22Rv1 (cell line): Measurements from ENCODE around the gene CFAP61.

Source experiments
- H3K27ac ChIP-seq: fragments of 450-650 bp; 2 replicates; pipeline ENCODE4 v1.5.1; 2017
- CTCF ChIP-seq: fragments of 450-650 bp; IDR thresholded peaks from 2 replicates; pipeline ENCODE4 v1.5.1; 2017; ENCODE audit warnings: mild to moderate bottlenecking
- ZFX ChIP-seq: fragments of 450-650 bp; IDR thresholded peaks from 2 replicates; pipeline ENCODE4 v1.6.1; 2017; ENCODE audit warnings: antibody characterized with exemption, borderline replicate concordance

Gene CFAP61

DNA sequence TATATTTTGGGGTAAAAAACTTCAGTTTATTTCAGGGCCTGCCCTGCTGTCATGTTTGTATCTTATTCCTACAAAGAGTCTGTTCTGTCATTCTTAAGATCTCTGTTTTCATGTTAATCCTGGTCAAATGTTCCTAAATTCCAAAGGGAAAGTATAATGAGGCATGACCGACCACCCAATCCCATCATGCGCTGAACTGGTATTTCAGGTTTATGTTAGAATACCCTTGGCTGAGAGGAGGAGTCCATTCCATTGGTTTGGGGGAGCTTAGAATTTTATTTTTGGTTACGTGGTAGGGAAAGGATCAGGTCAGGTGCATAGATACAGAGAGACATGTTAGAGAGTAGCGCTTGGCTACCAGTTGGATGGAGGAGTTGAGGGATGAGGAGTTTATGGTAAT lies 25.7 kb downstream of the CFAP61 start:
- no peak overlapping the region for H3K27ac ChIP-seq
- TF ChIP-seq CTCF = no peak
- TF ChIP-seq ZFX = no peak

DNA sequence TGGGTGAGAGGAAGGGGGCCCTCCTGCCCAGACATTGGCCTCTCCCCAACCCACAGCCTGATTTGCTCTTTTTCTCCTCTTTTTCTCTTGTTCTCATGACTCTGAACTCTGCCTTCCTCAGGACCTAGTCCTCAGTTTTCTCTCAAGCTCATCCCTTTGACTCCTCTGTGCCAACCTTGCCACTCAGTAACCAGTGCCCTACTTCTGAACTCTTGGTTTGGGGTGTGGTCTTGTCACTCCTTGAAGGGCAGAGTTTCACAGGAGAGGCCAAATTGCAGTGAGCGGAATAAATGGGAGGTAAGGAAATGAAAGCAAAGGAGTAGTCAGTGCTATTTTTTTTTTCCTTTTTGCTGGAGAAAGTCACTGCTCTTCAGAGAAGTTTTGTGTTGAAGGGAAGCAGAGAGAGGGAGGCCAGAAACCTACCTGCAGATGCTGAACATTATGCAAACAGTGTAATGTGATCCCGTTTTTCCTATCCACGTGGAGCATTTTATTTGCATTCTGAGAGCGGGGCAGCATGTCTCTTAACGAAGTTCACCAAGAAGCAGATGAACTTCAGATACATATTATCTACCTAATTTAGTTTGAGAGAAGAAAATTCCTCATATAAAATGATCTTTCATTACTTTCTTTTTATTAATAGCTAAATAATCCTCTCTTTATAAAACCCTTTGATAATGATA lies 26.9 kb downstream of the CFAP61 start:
- TF ChIP-seq CTCF (no peak), ZFX (no peak)
- H3K27ac ChIP-seq = no peak overlapping the region

DNA sequence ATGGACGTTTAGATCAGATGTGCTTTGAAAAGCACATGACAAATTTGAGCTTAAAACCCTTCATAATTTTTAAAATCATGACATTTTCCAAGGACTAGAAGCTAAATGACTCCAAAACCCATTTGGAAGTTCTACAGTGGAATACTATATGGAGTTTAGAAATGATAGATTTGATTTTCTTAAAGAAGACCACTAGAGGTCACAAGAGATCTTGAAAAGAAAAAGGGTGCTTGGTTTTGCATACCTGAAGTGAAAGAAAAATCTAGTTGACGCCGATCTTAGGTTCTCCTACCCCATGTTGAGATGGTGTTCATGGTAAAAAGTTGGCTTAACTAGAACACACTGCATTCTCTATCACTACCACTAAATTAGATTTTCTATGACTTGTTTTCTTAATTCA lies 31.5 kb downstream of the CFAP61 start:
- TF ChIP-seq CTCF (peak; percentile 68), ZFX (no peak)
- no peak overlapping the region for H3K27ac ChIP-seq

GRCh38 chr20:20084296-20084752 lies 32.0 kb downstream of the CFAP61 start:
- TF ChIP-seq ZFX = no peak
- no peak for TF ChIP-seq CTCF

DNA sequence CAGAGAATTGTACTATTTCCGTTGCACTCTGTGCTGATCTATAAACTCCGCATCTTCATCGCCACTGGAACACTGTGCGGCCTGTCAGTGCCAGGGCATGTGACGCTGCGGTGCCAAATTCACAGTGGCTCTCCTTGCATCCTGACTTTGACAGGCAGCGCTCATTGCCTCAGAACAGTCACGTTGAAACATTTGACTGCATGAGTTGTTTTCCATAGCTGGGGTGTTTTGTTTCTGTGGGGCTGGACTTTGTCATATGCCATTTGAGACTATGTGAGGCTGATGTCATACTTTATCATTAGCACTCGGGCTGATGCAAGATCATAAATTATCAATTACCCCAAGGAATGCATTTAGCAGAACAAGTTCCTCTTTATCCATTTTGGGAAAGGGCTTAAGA lies 32.7 kb downstream of the CFAP61 start:
- H3K27ac ChIP-seq = no peak overlapping the region
- TF ChIP-seq ZFX = no peak
- no peak for TF ChIP-seq CTCF

More at GRCh38 chr20:20084296-20084752, 32.0 kb downstream of the CFAP61 start:
- no peak overlapping the region for H3K27ac ChIP-seq

- TF ChIP-seq CTCF = no peak
- TF ChIP-seq ZFX = no peak
- no peak overlapping the region for H3K27ac ChIP-seq
Observed at GRCh38 chr20:20085812-20086211, 33.5 kb downstream of the CFAP61 start.

GRCh38 chr20:20089018-20089417 lies 36.7 kb downstream of the CFAP61 start:
- no peak for TF ChIP-seq CTCF
- no peak for TF ChIP-seq ZFX
- H3K27ac ChIP-seq = no peak overlapping the region
